Spleen (tissue), 7 donors: Measurements from ENCODE around the gene WASHC2A.
"Not testable (repeated sequence)": the region's sequence is repeated elsewhere in the genome, so short reads cannot be mapped to it uniquely, and the experiment has no call there.

Experiments
- CTCF ChIP-seq, 11 experiments: fragments of 200-600 bp in 7 of 11; fragments of 450-650 bp in 4 of 11; sonication (generic) in 4 of 11; IDR thresholded peaks in 8 of 11; conservative IDR thresholded peaks in 3 of 11; 1 replicate in 7 of 11; 2 replicates in 4 of 11; pipeline versions ENCODE4 v1.4.0 to v1.8.0; 2016 to 2021; ENCODE audit warnings: antibody characterized with exemption in 11 of 11, inconsistent platforms in 4 of 11, mild to moderate bottlenecking in 1 of 11
- POLR2A ChIP-seq, 3 donors: fragments of 450-650 bp; IDR thresholded peaks; one replicate each; pipeline ENCODE4 v1.5.1; 2017; ENCODE audit warnings: antibody characterized with exemption in 3 of 3, mild to moderate bottlenecking in 1 of 3
- POLR2AphosphoS5 ChIP-seq, 3 donors: sonication (generic); formaldehyde crosslinking; IDR thresholded peaks; one replicate each; pipeline ENCODE4 v1.5.1; 2017; ENCODE audit warnings: antibody characterized with exemption in 3 of 3
- donor health status: DM: no; HTN: no; CAD: no; lungs with moderate emphysema.
- donor health status: DM: no; HTN: no; CAD: no.
- donor health status: DM: no; HTN: no; CAD: no.

- not testable (repeated sequence) for TF ChIP-seq CTCF (IDR thresholded peaks at IDR 0.05 in 8 of 11, conservative IDR thresholded peaks at IDR 0.05 in 3 of 11); POLR2A (IDR thresholded peaks at IDR 0.05); POLR2AphosphoS5 (IDR thresholded peaks at IDR 0.05)
Observed at GRCh38 chr10:50126765-50127164, 59.0 kb downstream of the WASHC2A start.
